GM18520 (cell line): Measurements from ENCODE around the gene STRA6.

Experiments
- ATAC-seq: cut with Tn5 transposase; IDR thresholded peaks from one replicate; pipeline ENCODE4 v1.9.1; 2021; ENCODE audit not compliant: unreplicated experiment

Gene STRA6

GRCh38 chr15:74180881-74181602, 21.5 kb downstream of the STRA6 start:
- no peak for ATAC-seq

GRCh38 chr15:74179983-74180880, 22.4 kb downstream of the STRA6 start:
- ATAC-seq: no peak

GRCh38 chr15:74179101-74179841, 23.3 kb downstream of the STRA6 start:
- ATAC-seq: no peak

GRCh38 chr15:74178326-74179100, 24.1 kb downstream of the STRA6 start:
- no peak for ATAC-seq

- no peak for ATAC-seq
Measured at GRCh38 chr15:74176262-74177214, 26.0 kb downstream of the STRA6 start.

GRCh38 chr15:74175271-74176191, 27.1 kb downstream of the STRA6 start:
- ATAC-seq: no peak

- ATAC-seq: no peak
Measured at GRCh38 chr15:74174958-74175253, 27.7 kb downstream of the STRA6 start.

GRCh38 chr15:74174219-74174957, 28.2 kb downstream of the STRA6 start:
- no peak for ATAC-seq

GRCh38 chr15:74173380-74174218, 29.0 kb downstream of the STRA6 start, which contains the start of gene ISLR:
Gene ISLR (plus strand): TSS chr15:74173710. CDS start chr15:74174859, 1,149 bp downstream.
- ATAC-seq: no peak

GRCh38 chr15:74172701-74173379, 29.7 kb downstream of the STRA6 start:
- ATAC-seq: no peak

GRCh38 chr15:74171965-74172541, 30.5 kb downstream of the STRA6 start:
- no peak for ATAC-seq

- no peak for ATAC-seq
Measured at GRCh38 chr15:74170875-74171578, 31.6 kb downstream of the STRA6 start.

GRCh38 chr15:74170071-74170844, 32.3 kb downstream of the STRA6 start:
- ATAC-seq: no peak

- no peak for ATAC-seq
Measured at GRCh38 chr15:74168711-74169126, 33.9 kb downstream of the STRA6 start.

- ATAC-seq: no peak
Measured at GRCh38 chr15:74167891-74168331, 34.7 kb downstream of the STRA6 start.
